Keratinocyte (primary cell): ENCODE data around the gene ENTPD8. TPM values are rescaled to one million over a fixed set of nuclear protein-coding genes. Genes with fewer than 3 reads are reported as not detected.

Experiments used
- DNase-seq: peaks from one replicate; pipeline ENCODE4 v3.0.0-alpha.2; 2011; ENCODE audit warnings: low read depth, missing footprints, low spot score
- FAIRE-seq: peaks from 2 replicates; lab custom pipeline; 2011; peaks lifted over from hg19 to GRCh38; lab: Jason Lieb, UNC
- H2AFZ ChIP-seq: 2 replicates; pipeline ENCODE4 v1.6.0; 2012; ENCODE audit warnings: low read length, control low read depth, inconsistent platforms; ENCODE audit not compliant: control insufficient read depth
- H3K27ac ChIP-seq: 2 replicates; pipeline ENCODE4 v1.5.1; 2011; ENCODE audit warnings: low read length; ENCODE audit not compliant: control insufficient read depth, insufficient read depth
- H3K27me3 ChIP-seq: 3 replicates; pipeline ENCODE4 v1.6.0; 2011; ENCODE audit warnings: low read length; ENCODE audit not compliant: control insufficient read depth, insufficient read depth; ENCODE audit errors: extremely low read depth
- H3K36me3 ChIP-seq, 2 experiments: 2 replicates in 1 of 2; 3 replicates in 1 of 2; pipeline ENCODE4 v1.5.1; 2011; ENCODE audit warnings: low read length in 2 of 2, mild to moderate bottlenecking in 1 of 2; ENCODE audit not compliant: control insufficient read depth in 2 of 2, insufficient read depth in 2 of 2; ENCODE audit errors: extremely low read depth in 1 of 2
- H3K4me1 ChIP-seq: 3 replicates; pipeline ENCODE4 v1.5.1; 2011; ENCODE audit warnings: low read length; ENCODE audit not compliant: control insufficient read depth, insufficient read depth; ENCODE audit errors: extremely low read depth
- H3K4me2 ChIP-seq: 3 replicates; pipeline ENCODE4 v1.6.0; 2011; ENCODE audit warnings: low read depth, low read length; ENCODE audit not compliant: control insufficient read depth, insufficient read depth; ENCODE audit errors: extremely low read depth
- H3K4me3 ChIP-seq, 3 experiments: fragments of 200-600 bp in 1 of 3; sonication (generic) in 1 of 3; 2 replicates in 2 of 3; 3 replicates in 1 of 3; pipeline ENCODE4 v1.5.1; 2011 to 2016; ENCODE audit warnings: low read length in 3 of 3, mild to moderate bottlenecking in 3 of 3, control low read depth in 2 of 3, inconsistent platforms in 1 of 3, low read depth in 1 of 3, mixed read lengths in 1 of 3, mixed run types in 1 of 3, moderate library complexity in 1 of 3; ENCODE audit not compliant: control insufficient read depth in 2 of 3, insufficient read depth in 2 of 3; ENCODE audit errors: extremely low read depth in 1 of 3
- H3K79me2 ChIP-seq: 2 replicates; pipeline ENCODE4 v1.6.0; 2012; ENCODE audit warnings: low read length; ENCODE audit not compliant: control insufficient read depth, insufficient read depth
- H3K9ac ChIP-seq: 3 replicates; pipeline ENCODE4 v1.6.0; 2011; ENCODE audit warnings: low read length; ENCODE audit not compliant: control insufficient read depth, insufficient read depth; ENCODE audit errors: extremely low read depth
- H3K9me1 ChIP-seq: 3 replicates; pipeline ENCODE4 v1.6.0; 2011; ENCODE audit warnings: low read length; ENCODE audit not compliant: control insufficient read depth, insufficient read depth; ENCODE audit errors: extremely low read depth
- H3K9me3 ChIP-seq: 2 replicates; pipeline ENCODE4 v1.5.1; 2012; ENCODE audit warnings: low read depth, low read length; ENCODE audit not compliant: control insufficient read depth
- H4K20me1 ChIP-seq: 3 replicates; pipeline ENCODE4 v1.6.0; 2011; ENCODE audit warnings: low read length; ENCODE audit not compliant: control insufficient read depth, insufficient read depth; ENCODE audit errors: extremely low read depth
- EZH2 ChIP-seq: IDR thresholded peaks from one replicate; pipeline ENCODE4 v1.6.1; 2012; ENCODE audit warnings: inconsistent platforms, mild to moderate bottlenecking, low read length, moderate library complexity
- dilution Hi-C: fragments of 300-500 bp; cut with MboI; formaldehyde crosslinking; loops from one replicate; pipeline ENCODE4 v1.7.0; 2020; ENCODE audit warnings: low sequenced_read_pairs; ENCODE audit not compliant: extremely low pct_ligation_motif_present
- polyA plus RNA-seq, 5 experiments: library from polyadenylated mRNA; depleted of rRNA in 3 of 5; stranded (reverse) in 3 of 5; stranded (forward) in 1 of 5; unstranded in 1 of 5; fragments of >200 nt; gene quantifications; 1 replicate in 1 of 5; 2 replicates in 3 of 5; 3 replicates in 1 of 5; pipeline versions ENCODE4 v1.2.1 to v1.2.3, GENCODE V29; 2011 to 2012; ENCODE audit warnings: missing spikeins in 2 of 5, low read depth in 1 of 5, low replicate concordance in 1 of 5
- TF ChIP-seq, protein P1 (sequence below), 3 experiments: IDR thresholded peaks in 1 of 3; conservative IDR thresholded peaks in 1 of 3; optimal IDR thresholded peaks in 1 of 3; 2 replicates in 2 of 3; 3 replicates in 1 of 3; pipeline versions ENCODE3 to v1.5.1; 2011; ENCODE audit warnings: low read length in 3 of 3, mild to moderate bottlenecking in 3 of 3, moderate library complexity in 2 of 3, control low read depth in 1 of 3, inconsistent platforms in 1 of 3; ENCODE audit not compliant: insufficient read depth in 2 of 3; ENCODE audit errors: extremely low read depth in 1 of 3

Gene ENTPD8
- polyA plus RNA-seq, 1 donor (not counting 4 experiments of a cell fraction or from before 2014, with no cell fraction given), result not detected

DNA sequence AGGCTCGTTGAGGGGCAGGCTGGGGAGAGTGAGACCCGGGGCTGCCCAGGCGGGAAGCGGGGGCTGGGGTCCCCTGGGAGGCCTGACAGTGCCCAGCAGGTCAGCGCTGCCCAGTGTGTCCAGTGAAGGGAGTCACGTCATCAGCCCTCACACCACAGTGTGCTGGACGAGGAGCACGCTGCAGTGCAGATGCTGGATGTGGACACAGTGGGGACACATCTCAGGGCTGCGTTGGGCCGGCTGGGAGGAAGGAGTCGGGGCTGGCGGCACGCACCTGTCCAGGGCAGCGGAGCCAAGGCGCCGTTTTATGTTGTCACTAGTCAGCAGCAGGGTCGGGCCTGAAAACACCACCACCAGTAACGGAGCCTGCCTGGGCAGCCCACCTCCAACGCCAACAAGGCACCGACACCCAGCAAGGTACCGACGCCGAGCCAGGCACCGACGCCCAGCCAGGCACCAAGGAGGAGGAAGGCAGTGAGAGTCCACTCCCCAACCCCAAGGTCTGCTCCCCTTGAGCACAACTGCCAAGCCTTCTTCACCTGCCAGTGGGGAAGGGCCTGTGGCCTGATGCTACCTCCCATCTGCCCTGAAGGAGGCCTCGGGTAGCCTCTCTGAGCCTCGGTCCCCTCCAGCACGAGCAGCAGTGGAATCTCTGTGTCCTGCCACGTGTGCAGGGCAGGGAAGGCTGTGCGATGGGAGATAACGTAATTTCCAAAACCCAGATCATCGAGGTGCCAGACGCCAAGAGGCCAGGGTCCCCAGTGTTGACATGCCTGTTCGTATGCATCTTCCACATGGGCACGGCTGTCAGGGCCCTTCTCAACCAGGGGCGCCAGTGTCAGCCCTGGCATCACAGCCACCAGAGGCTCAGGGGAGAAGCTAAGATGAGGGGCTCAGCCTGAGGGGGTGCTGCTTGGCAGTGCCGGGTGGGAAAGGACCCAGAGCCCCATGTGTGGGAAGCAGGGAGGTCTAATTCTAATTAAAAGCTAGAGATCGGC is 39.8 kb upstream of the ENTPD8 start:
- Histone ChIP-seq H3K4me1 (peaks cover 6% of the 10 kb centered on the region), H3K4me2 (no peak overlapping the region), H4K20me1 (no peaks in the 10 kb centered on the region), H3K36me3 (no peaks in the 10 kb centered on the region), H3K9ac (no peak overlapping the region), H3K9me1 (no peaks in the 10 kb centered on the region), H3K27me3 (peaks cover 11% of the 10 kb centered on the region), H2AFZ (no peak overlapping the region), H3K4me3 (no peak overlapping the region), H3K27ac (no peak overlapping the region), H3K9me3 (peaks cover 2% of the 10 kb centered on the region), H3K79me2 (no peaks in the 10 kb centered on the region)
- no peak for FAIRE-seq
- DNase-seq, result no peak
- TF ChIP-seq, protein P1, sequence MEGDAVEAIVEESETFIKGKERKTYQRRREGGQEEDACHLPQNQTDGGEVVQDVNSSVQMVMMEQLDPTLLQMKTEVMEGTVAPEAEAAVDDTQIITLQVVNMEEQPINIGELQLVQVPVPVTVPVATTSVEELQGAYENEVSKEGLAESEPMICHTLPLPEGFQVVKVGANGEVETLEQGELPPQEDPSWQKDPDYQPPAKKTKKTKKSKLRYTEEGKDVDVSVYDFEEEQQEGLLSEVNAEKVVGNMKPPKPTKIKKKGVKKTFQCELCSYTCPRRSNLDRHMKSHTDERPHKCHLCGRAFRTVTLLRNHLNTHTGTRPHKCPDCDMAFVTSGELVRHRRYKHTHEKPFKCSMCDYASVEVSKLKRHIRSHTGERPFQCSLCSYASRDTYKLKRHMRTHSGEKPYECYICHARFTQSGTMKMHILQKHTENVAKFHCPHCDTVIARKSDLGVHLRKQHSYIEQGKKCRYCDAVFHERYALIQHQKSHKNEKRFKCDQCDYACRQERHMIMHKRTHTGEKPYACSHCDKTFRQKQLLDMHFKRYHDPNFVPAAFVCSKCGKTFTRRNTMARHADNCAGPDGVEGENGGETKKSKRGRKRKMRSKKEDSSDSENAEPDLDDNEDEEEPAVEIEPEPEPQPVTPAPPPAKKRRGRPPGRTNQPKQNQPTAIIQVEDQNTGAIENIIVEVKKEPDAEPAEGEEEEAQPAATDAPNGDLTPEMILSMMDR (optimal IDR thresholded peaks at IDR 0.05 in 1 of 3, IDR thresholded peaks at IDR 0.05 in 1 of 3, conservative IDR thresholded peaks at IDR 0.05 in 1 of 3; ENCODE audit: extremely low read depth in 1 of 3, insufficient read depth in 2 of 3, low read length in 3 of 3), result no peak
- TF ChIP-seq EZH2, result no peak
- dilution Hi-C loops, result no loop called here

DNA sequence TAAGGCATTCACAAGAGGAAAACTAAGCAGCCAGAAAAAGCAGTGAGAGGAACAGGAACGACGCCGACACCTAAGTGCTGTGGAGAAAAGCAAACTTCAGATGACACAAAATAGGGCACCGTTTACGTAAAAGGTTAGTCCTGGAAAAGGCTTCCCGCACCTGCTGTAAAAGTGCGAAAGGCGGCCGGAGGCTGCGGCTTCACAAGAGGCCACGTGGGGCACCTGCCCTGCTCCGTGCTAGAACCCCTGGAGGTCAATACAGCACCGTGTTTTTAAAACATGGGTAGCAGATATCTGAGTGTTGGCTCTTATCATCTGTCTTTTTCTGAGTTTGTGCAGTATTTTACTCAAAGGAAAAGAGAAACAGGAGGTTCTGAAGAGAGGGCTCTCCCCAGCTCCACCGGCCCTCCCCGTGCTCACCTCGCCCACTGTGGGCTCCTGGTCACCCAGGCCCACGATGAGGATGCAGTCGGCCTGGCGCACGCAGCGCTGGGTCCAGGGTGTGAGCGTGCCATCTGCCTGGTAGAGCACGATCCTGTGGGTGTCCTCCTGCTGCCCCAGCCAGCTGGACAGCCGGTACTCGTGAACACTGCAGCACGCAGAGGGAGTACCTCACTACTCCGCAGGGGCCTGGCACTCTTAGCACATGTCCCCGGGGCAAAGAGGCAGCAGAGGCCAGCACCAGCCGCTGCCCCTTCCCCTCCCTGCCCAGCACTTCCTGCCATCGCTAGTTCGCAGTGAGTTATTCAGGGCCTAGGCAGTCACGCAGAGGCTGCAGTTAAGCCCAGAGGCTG is 38.9 kb upstream of the ENTPD8 start:
- Histone ChIP-seq H3K27ac (no peak overlapping the region), H3K9ac (no peak overlapping the region), H2AFZ (no peak overlapping the region), H3K36me3 (no peaks in the 10 kb centered on the region), H3K4me2 (no peak overlapping the region), H3K27me3 (peaks cover 11% of the 10 kb centered on the region), H3K4me3 (no peak overlapping the region), H3K4me1 (peaks cover 6% of the 10 kb centered on the region), H4K20me1 (no peaks in the 10 kb centered on the region), H3K79me2 (no peaks in the 10 kb centered on the region), H3K9me1 (no peaks in the 10 kb centered on the region), H3K9me3 (peaks cover 2% of the 10 kb centered on the region)
- TF ChIP-seq, protein P1 (optimal IDR thresholded peaks at IDR 0.05 in 1 of 3, IDR thresholded peaks at IDR 0.05 in 1 of 3, conservative IDR thresholded peaks at IDR 0.05 in 1 of 3; ENCODE audit: extremely low read depth in 1 of 3, insufficient read depth in 2 of 3, low read length in 3 of 3), result no peak
- TF ChIP-seq EZH2, result no peak
- DNase-seq (no peak), FAIRE-seq (no peak)
- dilution Hi-C loops, result no loop called here
